Lower lobe of right lung (tissue), 2 donors: ENCODE data around the gene CHRNE. TPM values are rescaled to one million over a fixed set of nuclear protein-coding genes. Genes with fewer than 3 reads are reported as not detected.

Experiments
- ATAC-seq, 2 donors: fragments of 200-7000 bp; cut with Tn5 transposase; one replicate each; pipeline ENCODE4 v1.9.1; 2020 to 2022; ENCODE audit warnings: mild to moderate bottlenecking in 2 of 2, moderate library complexity in 2 of 2
- DNase-seq: peaks from one replicate; pipeline ENCODE4 v3.0.0-alpha.2; 2020
- H3K27ac ChIP-seq: fragments of 200-600 bp; one replicate; pipeline ENCODE4 v1.8.0; 2022
- H3K27me3 ChIP-seq: fragments of 200-600 bp; one replicate; pipeline ENCODE4 v1.8.0; 2022; ENCODE audit warnings: low read depth
- H3K36me3 ChIP-seq: fragments of 200-600 bp; one replicate; pipeline ENCODE4 v1.8.0; 2022; ENCODE audit warnings: mild to moderate bottlenecking
- H3K4me1 ChIP-seq: fragments of 200-600 bp; one replicate; pipeline ENCODE4 v1.8.0; 2022
- H3K4me3 ChIP-seq: fragments of 200-600 bp; one replicate; pipeline ENCODE4 v1.8.0; 2022; ENCODE audit warnings: mild to moderate bottlenecking
- H3K9me3 ChIP-seq: fragments of 200-600 bp; one replicate; pipeline ENCODE4 v1.8.0; 2022
- intact Hi-C: fragments of 100-400 bp; cut with DNase I; formaldehyde crosslinking; loops from one replicate; pipeline ENCODE4 v1.11.0; 2022
- total RNA-seq: library from RNA; stranded (reverse); fragmentation: NEBNext Ultra II Directional; extraction: Animal tissue kit (Norgen Biotek cat#: 25700); gene quantifications from one replicate; pipeline ENCODE4 v1.2.1, GENCODE V29; 2021
- TF ChIP-seq, protein P1 (sequence below): fragments of 200-600 bp; IDR thresholded peaks from one replicate; pipeline ENCODE4 v1.8.0; 2022; ENCODE audit warnings: antibody characterized with exemption, mild to moderate bottlenecking
- donor health status: DM: no; HTN: yes; CAD: no; lungs with severe emphysema.

The CHRNE gene
- total RNA-seq, 1 donor from 2014 or later = 0.71 TPM

DNA sequence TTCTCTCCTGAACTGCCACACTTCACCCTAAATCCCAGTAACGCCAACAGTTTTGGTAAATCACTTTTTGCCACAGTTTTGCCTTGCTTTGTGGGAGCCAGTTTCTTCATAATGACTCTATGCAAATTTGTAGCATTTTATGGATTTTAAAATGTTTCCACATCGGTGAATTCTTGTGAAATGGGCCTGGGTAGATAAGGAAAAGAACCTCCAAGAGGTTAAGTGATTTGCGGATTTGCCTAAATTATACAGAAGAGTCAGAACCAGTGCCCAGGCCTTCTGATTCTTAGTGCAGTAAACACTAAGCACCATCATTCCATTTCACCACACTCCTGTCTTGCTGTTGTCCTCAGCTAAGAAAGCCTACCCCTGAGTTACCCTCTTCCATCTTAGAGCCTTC lies 51.8 kb downstream of the CHRNE start:
- intact Hi-C loops = no loop called here
- DNase-seq (no peak), ATAC-seq (no peak)
- Histone ChIP-seq H3K27ac (peak overlapping the region; percentile 18), H3K36me3 (no peaks in the 10 kb centered on the region), H3K4me1 (peaks cover 66% of the 10 kb centered on the region), H3K4me3 (no peak overlapping the region), H3K9me3 (no peaks in the 10 kb centered on the region), H3K27me3 (no peaks in the 10 kb centered on the region)
- TF ChIP-seq, protein P1, sequence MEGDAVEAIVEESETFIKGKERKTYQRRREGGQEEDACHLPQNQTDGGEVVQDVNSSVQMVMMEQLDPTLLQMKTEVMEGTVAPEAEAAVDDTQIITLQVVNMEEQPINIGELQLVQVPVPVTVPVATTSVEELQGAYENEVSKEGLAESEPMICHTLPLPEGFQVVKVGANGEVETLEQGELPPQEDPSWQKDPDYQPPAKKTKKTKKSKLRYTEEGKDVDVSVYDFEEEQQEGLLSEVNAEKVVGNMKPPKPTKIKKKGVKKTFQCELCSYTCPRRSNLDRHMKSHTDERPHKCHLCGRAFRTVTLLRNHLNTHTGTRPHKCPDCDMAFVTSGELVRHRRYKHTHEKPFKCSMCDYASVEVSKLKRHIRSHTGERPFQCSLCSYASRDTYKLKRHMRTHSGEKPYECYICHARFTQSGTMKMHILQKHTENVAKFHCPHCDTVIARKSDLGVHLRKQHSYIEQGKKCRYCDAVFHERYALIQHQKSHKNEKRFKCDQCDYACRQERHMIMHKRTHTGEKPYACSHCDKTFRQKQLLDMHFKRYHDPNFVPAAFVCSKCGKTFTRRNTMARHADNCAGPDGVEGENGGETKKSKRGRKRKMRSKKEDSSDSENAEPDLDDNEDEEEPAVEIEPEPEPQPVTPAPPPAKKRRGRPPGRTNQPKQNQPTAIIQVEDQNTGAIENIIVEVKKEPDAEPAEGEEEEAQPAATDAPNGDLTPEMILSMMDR = no peak

DNA sequence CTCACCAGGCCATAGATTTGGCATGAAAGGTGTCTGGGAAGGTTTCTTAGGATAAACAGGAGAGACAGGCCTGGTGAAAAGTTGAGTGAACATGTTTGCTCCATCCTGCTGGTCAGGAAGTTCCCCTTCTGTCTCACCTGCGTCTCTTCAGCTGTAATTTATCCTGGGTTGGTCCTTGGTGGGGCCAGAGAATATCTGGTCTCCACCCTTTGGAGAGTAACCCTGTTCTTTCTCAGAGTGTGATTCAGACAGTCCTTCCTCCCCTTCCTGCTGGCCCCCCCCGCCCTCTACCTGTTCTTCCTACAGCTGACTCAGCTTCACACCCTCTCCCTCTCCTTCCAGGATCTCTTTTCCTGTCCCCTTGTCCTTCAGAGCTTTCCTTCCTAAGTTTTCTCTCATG lies 52.7 kb downstream of the CHRNE start:
- no peak overlapping the region for H3K27ac ChIP-seq
- intact Hi-C loops = no loop called here
- TF ChIP-seq, protein P1 = no peak
- no peak overlapping the region for H3K4me3 ChIP-seq
- H3K9me3 ChIP-seq = no peaks in the 10 kb centered on the region
- no peaks in the 10 kb centered on the region for H3K27me3 ChIP-seq
- no peak for ATAC-seq
- DNase-seq = no peak
- peaks cover 75% of the 10 kb centered on the region for H3K4me1 ChIP-seq
- no peaks in the 10 kb centered on the region for H3K36me3 ChIP-seq

DNA sequence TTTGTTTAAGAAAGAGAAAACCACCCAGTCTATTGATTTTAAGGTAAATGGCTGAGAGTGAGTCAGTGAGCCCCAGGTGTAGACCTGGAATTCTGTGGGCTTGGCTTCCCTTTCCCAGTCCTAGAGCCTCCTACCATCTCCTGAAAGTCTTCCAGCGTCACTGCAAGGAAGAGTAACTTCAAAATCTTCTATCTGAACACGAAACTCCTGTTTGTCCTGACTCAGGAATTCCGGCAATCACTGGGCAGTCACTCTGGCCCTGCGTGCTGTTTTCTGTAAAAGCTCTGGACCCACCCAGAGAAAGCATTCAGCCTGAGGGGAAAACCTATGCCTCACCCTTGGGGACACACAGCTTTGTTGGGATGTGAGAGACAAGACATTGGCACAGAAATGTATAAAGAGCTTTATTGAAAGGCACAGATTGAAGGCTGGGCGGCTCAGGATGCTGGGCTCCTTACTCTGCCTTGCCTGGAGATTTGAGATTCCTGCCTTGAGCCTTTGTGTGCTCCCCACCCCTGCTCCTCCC lies 53.8 kb downstream of the CHRNE start:
- DNase-seq = no peak
- peaks cover 73% of the 10 kb centered on the region for H3K4me1 ChIP-seq
- no peaks in the 10 kb centered on the region for H3K9me3 ChIP-seq
- TF ChIP-seq, protein P1 = no peak
- H3K4me3 ChIP-seq = no peak overlapping the region
- H3K36me3 ChIP-seq = no peaks in the 10 kb centered on the region
- H3K27me3 ChIP-seq = no peaks in the 10 kb centered on the region
- ATAC-seq = no peak
- H3K27ac ChIP-seq = peak overlapping the region; percentile 43
- intact Hi-C loops = no loop called here

Other genes with a start within 250 kb of the CHRNE start
- gene PELP1, start 199.0 kb downstream of the CHRNE start, total RNA-seq = 37.4 TPM
- 201 TPM for gene ARRB2, start 192.5 kb downstream of the CHRNE start, total RNA-seq
- gene MED11, start 171.7 kb downstream of the CHRNE start, total RNA-seq = 22.9 TPM
- 13.3 TPM for gene ZMYND15, start 163.3 kb downstream of the CHRNE start, total RNA-seq
- gene CXCL16, start 163.2 kb downstream of the CHRNE start, total RNA-seq = 249 TPM
- not detected for gene TM4SF5, start 131.2 kb downstream of the CHRNE start, total RNA-seq
- gene VMO1, start 116.7 kb downstream of the CHRNE start, total RNA-seq = 9.9 TPM
- gene GLTPD2, start 114.1 kb downstream of the CHRNE start, total RNA-seq = not detected
- 95.5 TPM for gene PSMB6, start 106.9 kb downstream of the CHRNE start, total RNA-seq
- 38.4 TPM for gene PLD2, start 95.9 kb downstream of the CHRNE start, total RNA-seq
- gene MINK1, start 69.8 kb downstream of the CHRNE start, total RNA-seq = 155 TPM
- 2.2 TPM for gene C17orf107, start 3.6 kb downstream of the CHRNE start, total RNA-seq
- 0.92 TPM for gene GP1BA, start 29.2 kb upstream of the CHRNE start, total RNA-seq
- gene SLC25A11, start 36.9 kb upstream of the CHRNE start, total RNA-seq = 59.9 TPM
- gene RNF167, start 37.2 kb upstream of the CHRNE start, total RNA-seq = 97.5 TPM
- gene PFN1, start 45.4 kb upstream of the CHRNE start, total RNA-seq = 528 TPM
- 8.2 TPM for gene ENO3, start 48.0 kb upstream of the CHRNE start, total RNA-seq
- gene SPAG7, start 64.7 kb upstream of the CHRNE start, total RNA-seq = 56.3 TPM
- 49.9 TPM for gene CAMTA2, start 84.6 kb upstream of the CHRNE start, total RNA-seq
- 1.9 TPM for gene INCA1, start 94.4 kb upstream of the CHRNE start, total RNA-seq
- gene KIF1C, start 94.9 kb upstream of the CHRNE start, total RNA-seq = 182 TPM
- 0.86 TPM for gene SLC52A1, start 132.3 kb upstream of the CHRNE start, total RNA-seq
- 7.1 TPM for gene ZFP3, start 175.4 kb upstream of the CHRNE start, total RNA-seq
- gene ZNF232, start 208.8 kb upstream of the CHRNE start, total RNA-seq = 11.4 TPM
- gene USP6, start 212.9 kb upstream of the CHRNE start, total RNA-seq = 0.30 TPM